GM18519 (cell line): ENCODE results near the gene ACTA2.

Source experiments
- ATAC-seq: cut with Tn5 transposase; IDR thresholded peaks from one replicate; pipeline ENCODE4 v1.9.1; 2021; ENCODE audit warnings: mild to moderate bottlenecking, moderate library complexity; ENCODE audit not compliant: unreplicated experiment, low FRiP score

ACTA2 gene

GRCh38 chr10:88982366-88982765 lies 29.8 kb upstream of the ACTA2 start:
- no peak for ATAC-seq

GRCh38 chr10:88981435-88981834 lies 28.9 kb upstream of the ACTA2 start:
- ATAC-seq, result no peak

GRCh38 chr10:88980800-88981199 lies 28.2 kb upstream of the ACTA2 start:
- no peak for ATAC-seq

- no peak for ATAC-seq
Observed at GRCh38 chr10:88980247-88980646, 27.7 kb upstream of the ACTA2 start.

- ATAC-seq, result no peak
Observed at GRCh38 chr10:88979603-88980002, 27.0 kb upstream of the ACTA2 start.

GRCh38 chr10:88979153-88979562 lies 26.6 kb upstream of the ACTA2 start:
- no peak for ATAC-seq

- no peak for ATAC-seq
Observed at GRCh38 chr10:88978463-88978862, 25.9 kb upstream of the ACTA2 start.

GRCh38 chr10:88975377-88975720 lies 22.8 kb upstream of the ACTA2 start:
- no peak for ATAC-seq

- ATAC-seq, result no peak
Observed at GRCh38 chr10:88974446-88975376, 22.1 kb upstream of the ACTA2 start.

GRCh38 chr10:88974012-88974411 lies 21.4 kb upstream of the ACTA2 start:
- no peak for ATAC-seq

GRCh38 chr10:88971221-88972061 lies 18.9 kb upstream of the ACTA2 start:
- no peak for ATAC-seq

- no peak for ATAC-seq
Observed at GRCh38 chr10:88968391-88968790, 15.8 kb upstream of the ACTA2 start.

GRCh38 chr10:88966797-88967196 lies 14.2 kb upstream of the ACTA2 start:
- no peak for ATAC-seq

GRCh38 chr10:88964869-88965415 lies 12.4 kb upstream of the ACTA2 start:
- ATAC-seq, result no peak

- no peak for ATAC-seq
Observed at GRCh38 chr10:88964360-88964759, 11.8 kb upstream of the ACTA2 start.

GRCh38 chr10:88963318-88963717 lies 10.7 kb upstream of the ACTA2 start:
- no peak for ATAC-seq

- ATAC-seq, result no peak
Observed at GRCh38 chr10:88962336-88962735, 9.8 kb upstream of the ACTA2 start.

- ATAC-seq, result no peak
Observed at GRCh38 chr10:88961266-88961665, 8.7 kb upstream of the ACTA2 start.

- no peak for ATAC-seq
Observed at GRCh38 chr10:88960802-88961201, 8.2 kb upstream of the ACTA2 start.

- ATAC-seq, result no peak
Observed at GRCh38 chr10:88958721-88959120, 6.1 kb upstream of the ACTA2 start.

- no peak for ATAC-seq
Observed at GRCh38 chr10:88957381-88957780, 4.8 kb upstream of the ACTA2 start.
